HEK293 (cell line): Measurements from ENCODE around the gene PROSER2.

Experiments used
- CTCF ChIP-seq: fragments of 450-650 bp; formaldehyde crosslinking; IDR thresholded peaks from 2 replicates; pipeline ENCODE4 v1.5.1; 2016; ENCODE audit warnings: missing biosample characterization, missing genetic modification characterization
- ZBTB21 ChIP-seq: fragments of 450-650 bp; formaldehyde crosslinking; IDR thresholded peaks from 2 replicates; pipeline ENCODE4 v1.5.1; 2017; ENCODE audit warnings: missing biosample characterization, missing genetic modification characterization
- ZFP37 ChIP-seq: fragments of 450-650 bp; formaldehyde crosslinking; IDR thresholded peaks from 2 replicates; pipeline ENCODE4 v1.5.1; 2016; ENCODE audit warnings: missing biosample characterization, missing genetic modification characterization
- ZNF449 ChIP-seq: fragments of 450-650 bp; formaldehyde crosslinking; IDR thresholded peaks from 2 replicates; pipeline ENCODE4 v1.5.1; 2017; ENCODE audit warnings: missing biosample characterization, mild to moderate bottlenecking, missing genetic modification characterization, moderate library complexity
- ZNF645 ChIP-seq: fragments of 450-650 bp; formaldehyde crosslinking; IDR thresholded peaks from 2 replicates; pipeline ENCODE4; 2016; ENCODE audit warnings: missing biosample characterization, missing genetic modification characterization
- ZNF704 ChIP-seq: fragments of 450-650 bp; formaldehyde crosslinking; IDR thresholded peaks from 2 replicates; pipeline ENCODE4 v1.5.1; 2016; ENCODE audit warnings: missing biosample characterization, missing genetic modification characterization
- ZNF830 ChIP-seq: fragments of 450-650 bp; IDR thresholded peaks from 2 replicates; pipeline ENCODE4 v1.5.0; 2018; ENCODE audit warnings: missing biosample characterization, missing genetic modification characterization, low read depth, mild to moderate bottlenecking, moderate library complexity

- TF ChIP-seq ZNF704 (tag by site-specific recombination) (no peak), ZBTB21 (tag by site-specific recombination) (no peak), CTCF (no peak), ZNF645 (tag by site-specific recombination) (no peak), ZNF449 (tag by site-specific recombination) (no peak), ZNF830 (tag by site-specific recombination) (no peak), ZFP37 (tag by site-specific recombination) (no peak)
These were observed 53.2 kb downstream of the PROSER2 start for GRCh38 chr10:11876324-11876723.
